Measurements from ENCODE around the gene GBP1. TPM values are rescaled to one million over a fixed set of nuclear protein-coding genes. Genes with fewer than 3 reads are reported as not detected.
"Not testable (repeated sequence)": the region's sequence is repeated elsewhere in the genome, so short reads cannot be mapped to it uniquely, and the experiment has no call there.

Gene GBP1
- total RNA-seq, 2 donors from 2014 or later = 154 to 241 TPM

DNA sequence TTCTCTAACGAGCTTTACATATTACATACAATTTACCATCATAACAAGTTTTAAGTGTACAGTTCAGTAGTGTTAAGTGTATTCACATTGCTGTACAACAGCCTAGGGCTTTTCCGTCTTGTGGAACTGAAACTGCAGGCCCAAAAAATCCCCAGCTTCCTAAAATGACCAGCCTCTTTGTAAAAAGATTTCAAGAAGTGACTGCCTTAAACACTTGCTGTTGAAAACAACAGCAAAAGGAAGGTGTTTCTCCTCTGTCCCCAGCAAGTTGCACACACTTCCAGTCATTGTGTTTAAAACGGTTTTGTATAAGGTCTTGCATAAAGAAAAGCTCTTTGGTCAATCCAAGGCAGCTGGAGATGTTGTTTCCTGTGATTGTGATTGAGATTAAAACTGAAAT, 16.0 kb upstream of the GBP1 start:
- peak; percentile 27 to 69 for ATAC-seq
- no peaks in the 10 kb centered on the region for H3K9me3 Mint-ChIP-seq

DNA sequence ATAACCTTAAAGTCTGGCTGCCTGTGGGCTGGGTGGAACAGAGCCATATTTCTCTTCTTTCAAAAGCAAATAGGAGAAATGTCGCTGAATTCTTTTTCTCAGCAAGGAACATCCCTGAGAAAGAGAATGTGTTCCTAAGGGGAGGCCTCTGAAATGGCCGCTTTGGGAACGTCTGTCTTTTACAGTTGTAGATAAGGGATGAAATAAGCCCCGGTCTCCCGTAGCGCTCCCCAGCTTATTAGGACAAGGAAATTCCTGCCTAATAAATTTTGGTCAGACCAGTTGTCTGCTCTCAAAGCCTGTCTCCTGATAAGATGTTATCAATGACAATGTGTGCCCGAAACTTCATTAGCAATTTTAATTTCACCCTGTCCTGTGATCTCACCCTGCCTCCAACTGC, 15.1 kb upstream of the GBP1 start:
- H3K4me3 Mint-ChIP-seq; DNase-seq (ENCODE audit: low spot score); H3K27me3 Mint-ChIP-seq; H3K36me3 Mint-ChIP-seq; H3K4me1 Mint-ChIP-seq (ENCODE audit: low read depth in 2 of 2); ATAC-seq; H3K9me3 Mint-ChIP-seq: not testable (repeated sequence)
- H3K27ac Mint-ChIP-seq = peak overlapping the region in 1 of 2 donors; percentile 80

More for the DNA sequence above, 16.0 kb upstream of the GBP1 start:
- Mint-ChIP-seq H3K27me3 (no peaks in the 10 kb centered on the region), H3K4me3 (no peak overlapping the region), H3K36me3 (peaks cover 9% of the 10 kb centered on the region), H3K4me1 (ENCODE audit: low read depth in 2 of 2) (peaks cover 2 to 8% of the 10 kb centered on the region in 2 donors), H3K27ac (peak overlapping the region in 1 of 2 donors; percentile 80)
- DNase-seq (ENCODE audit: low spot score) = no peak

- peaks cover 15% of the 10 kb centered on the region for H3K9me3 Mint-ChIP-seq
These were observed 7.6 kb upstream of the GBP1 start for GRCh38 chr1:89072466-89073065.

GRCh38 chr1:89070509-89070908, 5.5 kb upstream of the GBP1 start:
- ATAC-seq (peak in 1 of 2 donors; percentile 32), DNase-seq (ENCODE audit: low spot score) (no peak)
- peaks cover 13% of the 10 kb centered on the region for H3K36me3 Mint-ChIP-seq
- H3K27me3 Mint-ChIP-seq = no peaks in the 10 kb centered on the region
- peaks cover 21 to 24% of the 10 kb centered on the region in 2 donors for H3K4me1 Mint-ChIP-seq (ENCODE audit: low read depth in 2 of 2)
- peak overlapping the region; percentile 93 for H3K4me3 Mint-ChIP-seq
- H3K9me3 Mint-ChIP-seq = peaks cover 15% of the 10 kb centered on the region
- H3K27ac Mint-ChIP-seq = peak overlapping the region; percentile 92 to 99

More at GRCh38 chr1:89072466-89073065, 7.6 kb upstream of the GBP1 start:
- DNase-seq (ENCODE audit: low spot score); H3K4me3 Mint-ChIP-seq; ATAC-seq; H3K27me3 Mint-ChIP-seq: not testable (repeated sequence)
- Mint-ChIP-seq H3K4me1 (ENCODE audit: low read depth in 2 of 2) (peaks cover 21 to 23% of the 10 kb centered on the region in 2 donors), H3K27ac (peak overlapping the region in 1 of 2 donors; percentile 7), H3K36me3 (peaks cover 13% of the 10 kb centered on the region)

GRCh38 chr1:89069951-89070350, 4.9 kb upstream of the GBP1 start:
- peak overlapping the region; percentile 93 for H3K4me3 Mint-ChIP-seq
- H3K4me1 Mint-ChIP-seq (ENCODE audit: low read depth in 2 of 2) = peaks cover 21 to 28% of the 10 kb centered on the region in 2 donors
- peaks cover 15% of the 10 kb centered on the region for H3K9me3 Mint-ChIP-seq
- H3K27me3 Mint-ChIP-seq = no peaks in the 10 kb centered on the region
- DNase-seq (ENCODE audit: low spot score) (no peak), ATAC-seq (peak in 1 of 2 donors; percentile 51)
- H3K27ac Mint-ChIP-seq = peak overlapping the region; percentile 92 to 99
- peaks cover 16% of the 10 kb centered on the region for H3K36me3 Mint-ChIP-seq

DNA sequence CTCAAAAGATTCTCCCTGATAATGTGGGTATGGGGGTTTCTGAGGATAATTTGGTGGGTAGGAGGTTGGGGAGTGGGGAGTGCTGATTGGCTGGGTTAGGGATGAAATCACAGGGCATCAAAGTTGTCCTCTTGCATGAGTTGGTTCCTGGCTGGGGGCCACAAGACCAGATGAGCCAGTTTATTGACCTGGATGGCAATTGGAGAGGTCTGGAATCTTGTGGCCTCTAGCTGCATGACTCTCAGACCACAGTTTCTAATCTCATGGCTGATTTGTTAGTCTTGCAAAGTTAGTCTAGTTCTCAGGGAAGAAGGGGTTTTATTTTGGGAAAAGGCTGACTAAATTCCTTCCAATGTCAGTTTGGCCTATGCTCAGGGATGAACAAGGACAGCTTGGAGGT, 3.3 kb upstream of the GBP1 start:
- peaks cover 6% of the 10 kb centered on the region for H3K9me3 Mint-ChIP-seq
- ATAC-seq (no peak), DNase-seq (ENCODE audit: low spot score) (no peak)
- H3K36me3 Mint-ChIP-seq = peaks cover 17% of the 10 kb centered on the region
- peak overlapping the region; percentile 28 for H3K4me3 Mint-ChIP-seq
- H3K4me1 Mint-ChIP-seq (ENCODE audit: low read depth in 2 of 2) = peaks cover 27 to 38% of the 10 kb centered on the region in 2 donors
- peak overlapping the region; percentile 65 to 99 for H3K27ac Mint-ChIP-seq
- no peaks in the 10 kb centered on the region for H3K27me3 Mint-ChIP-seq

GRCh38 chr1:89064632-89065031, 376 bp downstream of the GBP1 start:
- Mint-ChIP-seq H3K36me3 (peaks cover 44% of the 10 kb centered on the region), H3K4me1 (ENCODE audit: low read depth in 2 of 2) (peaks cover 39 to 60% of the 10 kb centered on the region in 2 donors), H3K27ac (peak overlapping the region; percentile 90 to 100), H3K9me3 (peaks cover 3% of the 10 kb centered on the region), H3K27me3 (no peaks in the 10 kb centered on the region), H3K4me3 (peak overlapping the region; percentile 98)
- ATAC-seq = peak; percentile 54 to 68
- DNase-seq (ENCODE audit: low spot score) = no peak

DNA sequence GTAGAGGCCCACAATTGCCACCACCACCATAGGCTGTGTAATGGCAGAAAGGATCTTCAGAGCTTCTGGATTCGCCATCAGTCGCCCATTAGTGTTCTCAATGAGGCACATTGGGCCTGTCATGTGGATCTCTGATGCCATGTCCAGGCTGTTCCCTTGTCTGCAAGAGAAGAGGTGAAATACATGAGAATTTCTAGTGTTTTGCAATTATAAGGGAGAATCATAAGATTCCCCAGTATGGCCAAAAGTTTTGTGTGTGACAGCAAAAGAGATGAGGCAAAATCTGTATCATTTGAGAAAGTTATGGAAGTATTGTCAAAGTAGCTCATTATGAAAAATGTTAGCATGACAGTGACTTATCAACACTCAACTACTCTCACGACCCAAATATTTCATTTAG, 1.9 kb downstream of the GBP1 start:
- H3K27ac Mint-ChIP-seq = peak overlapping the region; percentile 90 to 100
- no peaks in the 10 kb centered on the region for H3K9me3 Mint-ChIP-seq
- no peaks in the 10 kb centered on the region for H3K27me3 Mint-ChIP-seq
- H3K4me1 Mint-ChIP-seq (ENCODE audit: low read depth in 2 of 2) = peaks cover 34 to 54% of the 10 kb centered on the region in 2 donors
- ATAC-seq (no peak), DNase-seq (ENCODE audit: low spot score) (no peak)
- H3K4me3 Mint-ChIP-seq = peak overlapping the region; percentile 98
- peaks cover 54% of the 10 kb centered on the region for H3K36me3 Mint-ChIP-seq

DNA sequence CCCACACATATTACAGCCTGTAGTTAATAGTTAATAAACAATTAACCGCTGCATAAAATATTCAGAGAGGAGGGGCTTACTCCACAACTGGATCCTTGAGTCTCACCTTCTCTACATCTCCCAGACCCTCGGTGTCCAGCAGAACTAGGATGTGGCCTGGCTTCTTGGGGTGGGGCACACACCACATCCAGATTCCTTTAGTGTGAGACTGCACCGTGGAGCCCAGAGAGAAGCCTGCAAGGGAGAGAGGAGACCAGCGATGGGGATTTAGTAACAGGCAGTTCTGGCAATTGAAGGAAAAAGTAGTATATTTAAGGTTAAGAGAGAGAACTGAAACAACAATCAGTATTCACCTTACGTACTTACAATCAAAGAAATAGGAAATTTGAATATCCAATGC, 4.9 kb downstream of the GBP1 start:
- DNase-seq (ENCODE audit: low spot score) (no peak), ATAC-seq (no peak)
- Mint-ChIP-seq H3K4me1 (ENCODE audit: low read depth in 2 of 2) (peaks cover 35 to 55% of the 10 kb centered on the region in 2 donors), H3K4me3 (peak overlapping the region; percentile 98), H3K36me3 (peaks cover 77% of the 10 kb centered on the region), H3K27ac (peak overlapping the region; percentile 75 to 100), H3K27me3 (no peaks in the 10 kb centered on the region), H3K9me3 (no peaks in the 10 kb centered on the region)

DNA sequence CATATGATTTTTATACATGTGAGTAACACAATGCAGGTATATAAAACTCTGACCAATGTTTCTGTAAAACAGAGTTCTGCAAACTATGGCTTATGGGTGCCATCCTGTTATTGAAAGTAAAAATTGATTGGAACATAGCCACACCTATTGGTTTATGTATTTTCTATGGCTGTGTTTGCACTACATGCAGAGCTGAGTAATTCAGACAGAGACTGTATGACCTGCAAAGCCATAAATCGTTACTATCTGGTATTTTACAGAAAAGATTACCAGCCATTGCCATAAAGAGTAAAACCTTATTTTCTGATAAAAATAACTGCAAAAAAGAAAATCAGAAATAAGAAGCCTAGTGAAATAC, 13.1 kb downstream of the GBP1 start:
- H3K4me1 Mint-ChIP-seq (ENCODE audit: low read depth in 2 of 2) = peaks cover 3 to 12% of the 10 kb centered on the region in 2 donors
- no peak overlapping the region for H3K27ac Mint-ChIP-seq
- no peaks in the 10 kb centered on the region for H3K27me3 Mint-ChIP-seq
- H3K4me3 Mint-ChIP-seq = no peak overlapping the region
- DNase-seq (ENCODE audit: low spot score) (no peak), ATAC-seq (no peak)
- no peaks in the 10 kb centered on the region for H3K9me3 Mint-ChIP-seq
- H3K36me3 Mint-ChIP-seq = peaks cover 46% of the 10 kb centered on the region

GRCh38 chr1:89051300-89051954, 13.6 kb downstream of the GBP1 start:
- DNase-seq (ENCODE audit: low spot score) (no peak), ATAC-seq (no peak)
- Mint-ChIP-seq H3K27me3 (no peaks in the 10 kb centered on the region), H3K27ac (no peak overlapping the region), H3K4me3 (no peak overlapping the region), H3K4me1 (ENCODE audit: low read depth in 2 of 2) (peaks cover 2 to 12% of the 10 kb centered on the region in 2 donors), H3K9me3 (no peaks in the 10 kb centered on the region), H3K36me3 (peaks cover 42% of the 10 kb centered on the region)

- H3K27ac Mint-ChIP-seq = peak overlapping the region in 1 of 2 donors; percentile 19
- peaks cover 36% of the 10 kb centered on the region for H3K36me3 Mint-ChIP-seq
- no peaks in the 10 kb centered on the region for H3K27me3 Mint-ChIP-seq
- DNase-seq (ENCODE audit: low spot score) = no peak
- H3K4me1 Mint-ChIP-seq (ENCODE audit: low read depth in 2 of 2) = peaks cover 0 to 6% of the 10 kb centered on the region in 2 donors
- no peak for ATAC-seq
- H3K9me3 Mint-ChIP-seq = no peaks in the 10 kb centered on the region
- H3K4me3 Mint-ChIP-seq = no peak overlapping the region
These were observed 14.4 kb downstream of the GBP1 start for GRCh38 chr1:89050649-89051033.

DNA sequence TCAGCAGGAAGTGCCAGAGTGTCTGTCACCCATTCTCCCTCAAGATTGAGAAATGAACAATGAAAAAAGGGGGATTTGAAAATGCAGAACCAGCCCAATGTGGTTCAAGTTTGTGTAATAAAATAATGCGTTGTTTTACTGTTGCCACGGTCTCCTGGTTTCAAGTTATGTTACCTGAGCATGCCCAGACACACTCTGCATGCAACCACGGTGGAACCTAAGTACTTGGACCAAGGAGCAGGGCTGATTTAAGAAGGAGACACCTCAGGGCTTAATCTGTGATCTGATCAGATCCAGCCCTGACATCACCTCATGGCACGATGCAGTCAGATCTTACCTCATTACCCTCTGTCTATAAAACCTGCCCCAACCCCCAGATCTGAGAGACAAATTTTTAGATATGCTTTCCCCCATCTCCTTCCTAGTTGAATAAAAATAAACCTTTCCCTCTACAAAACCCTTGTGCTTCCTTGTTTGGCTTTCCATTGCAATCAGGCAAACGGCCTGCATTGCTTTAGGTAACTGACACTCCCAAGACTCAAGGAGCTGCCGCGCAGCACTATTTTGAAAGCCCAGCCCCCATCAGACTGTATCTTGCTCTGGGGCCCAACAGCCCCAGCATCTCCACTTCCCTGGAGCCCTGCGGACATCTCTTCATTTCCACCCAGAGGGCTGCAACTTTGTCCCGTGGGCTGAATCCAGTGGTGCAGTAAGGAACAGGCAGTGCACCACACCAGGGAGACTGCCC, 14.9 kb downstream of the GBP1 start:
- H3K27me3 Mint-ChIP-seq; H3K4me1 Mint-ChIP-seq (ENCODE audit: low read depth in 2 of 2); DNase-seq (ENCODE audit: low spot score); H3K4me3 Mint-ChIP-seq; H3K9me3 Mint-ChIP-seq: not testable (repeated sequence)
- Mint-ChIP-seq H3K36me3 (peaks cover 34% of the 10 kb centered on the region), H3K27ac (peak overlapping the region in 1 of 2 donors; percentile 19)
- peak in 1 of 2 donors; percentile 4 for ATAC-seq

- not testable (repeated sequence) for H3K27ac Mint-ChIP-seq; H3K4me1 Mint-ChIP-seq (ENCODE audit: low read depth in 2 of 2); H3K27me3 Mint-ChIP-seq; ATAC-seq; H3K4me3 Mint-ChIP-seq; H3K9me3 Mint-ChIP-seq; DNase-seq (ENCODE audit: low spot score)
- H3K36me3 Mint-ChIP-seq = peaks cover 25% of the 10 kb centered on the region
These were observed 15.8 kb downstream of the GBP1 start for GRCh38 chr1:89049187-89049586.

Measured in natural killer cell treated with Interleukin-12 subunit alpha and Interleukin-12 subunit beta and Interleukin-15 and Interleukin-18, amount 100 ng/mL, for 72 hours (primary cell).